GM12874 (cell line): Measurements from ENCODE around the gene SORCS2.

Experiments used
- CTCF ChIP-seq: IDR thresholded peaks from 2 replicates; pipeline ENCODE4 v1.5.1; 2011; ENCODE audit warnings: low read depth, mild to moderate bottlenecking, control low read depth, low read length, moderate library complexity; ENCODE audit not compliant: insufficient read depth

The SORCS2 gene

GRCh38 chr4:7753271-7753670 lies 560.9 kb downstream of the SORCS2 start:
- no peak for TF ChIP-seq CTCF

GRCh38 chr4:7753931-7754465 lies 561.7 kb downstream of the SORCS2 start:
- no peak for TF ChIP-seq CTCF

DNA sequence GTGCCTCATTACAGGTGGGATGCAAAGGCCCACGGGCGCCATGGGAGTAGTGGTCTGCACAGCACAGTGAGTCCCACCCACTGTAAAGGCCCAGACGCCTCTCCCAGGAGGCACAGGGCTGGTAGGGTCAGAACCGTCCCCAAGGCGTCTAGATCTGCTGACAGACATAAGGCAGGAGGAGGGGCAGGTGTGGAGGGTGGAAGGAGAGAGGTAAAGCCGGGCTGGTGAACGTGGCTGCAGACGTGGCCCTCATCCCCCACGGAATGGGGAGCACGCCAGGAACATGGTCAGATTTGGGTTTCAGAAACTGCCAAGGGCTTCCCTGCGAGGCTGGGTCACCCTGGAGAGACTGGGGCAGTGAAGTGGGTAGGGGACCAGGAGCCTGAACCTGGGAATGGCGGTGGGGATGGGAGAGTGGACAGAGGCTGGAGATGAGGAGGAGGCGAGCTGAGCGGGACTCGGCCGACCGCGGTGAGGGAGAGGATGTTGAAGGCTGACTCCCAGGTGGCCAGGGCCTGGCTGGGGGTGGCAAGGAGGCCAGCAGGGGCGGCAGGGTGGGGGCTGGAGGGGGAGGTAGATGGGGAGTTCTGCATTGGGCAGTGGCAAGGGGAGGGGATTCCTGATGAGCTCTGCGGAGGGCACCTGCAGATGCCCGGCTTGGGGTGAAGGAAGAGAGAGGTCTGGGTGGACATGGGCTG lies 562.4 kb downstream of the SORCS2 start:
- no peak for TF ChIP-seq CTCF

GRCh38 chr4:7755561-7755960 lies 563.2 kb downstream of the SORCS2 start:
- TF ChIP-seq CTCF: no peak

DNA sequence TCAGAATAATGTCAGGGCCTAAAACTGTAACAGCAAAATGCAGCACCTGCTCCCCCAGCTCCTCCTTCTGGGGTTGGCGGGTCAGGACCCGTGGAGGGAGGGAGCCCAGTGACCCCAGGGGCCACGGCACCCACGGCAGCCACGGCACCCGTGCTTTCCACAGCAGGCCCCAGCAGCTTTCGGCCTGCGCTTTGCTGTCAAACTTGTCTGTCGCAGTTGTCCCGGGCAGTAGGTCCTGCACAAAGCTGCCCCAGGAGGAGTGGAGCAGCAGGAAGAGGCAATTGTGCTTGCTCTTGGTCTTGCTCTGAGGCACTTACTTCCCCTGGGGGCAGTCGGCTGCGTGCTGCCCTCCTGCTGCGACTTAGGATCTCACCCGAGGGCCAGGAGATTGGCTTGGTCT lies 563.7 kb downstream of the SORCS2 start:
- no peak for TF ChIP-seq CTCF

GRCh38 chr4:7756561-7757355 lies 564.4 kb downstream of the SORCS2 start:
- no peak for TF ChIP-seq CTCF

GRCh38 chr4:7757501-7758471 lies 565.4 kb downstream of the SORCS2 start:
- TF ChIP-seq CTCF: no peak
